Measurements from ENCODE around the gene NAXE.
A peak's percentile ranks its signal among the peaks of the same experiment; 100 is the strongest.
"Not testable (repeated sequence)": the region's sequence is repeated elsewhere in the genome, so short reads cannot be mapped to it uniquely, and the experiment has no call there.

NAXE gene

DNA sequence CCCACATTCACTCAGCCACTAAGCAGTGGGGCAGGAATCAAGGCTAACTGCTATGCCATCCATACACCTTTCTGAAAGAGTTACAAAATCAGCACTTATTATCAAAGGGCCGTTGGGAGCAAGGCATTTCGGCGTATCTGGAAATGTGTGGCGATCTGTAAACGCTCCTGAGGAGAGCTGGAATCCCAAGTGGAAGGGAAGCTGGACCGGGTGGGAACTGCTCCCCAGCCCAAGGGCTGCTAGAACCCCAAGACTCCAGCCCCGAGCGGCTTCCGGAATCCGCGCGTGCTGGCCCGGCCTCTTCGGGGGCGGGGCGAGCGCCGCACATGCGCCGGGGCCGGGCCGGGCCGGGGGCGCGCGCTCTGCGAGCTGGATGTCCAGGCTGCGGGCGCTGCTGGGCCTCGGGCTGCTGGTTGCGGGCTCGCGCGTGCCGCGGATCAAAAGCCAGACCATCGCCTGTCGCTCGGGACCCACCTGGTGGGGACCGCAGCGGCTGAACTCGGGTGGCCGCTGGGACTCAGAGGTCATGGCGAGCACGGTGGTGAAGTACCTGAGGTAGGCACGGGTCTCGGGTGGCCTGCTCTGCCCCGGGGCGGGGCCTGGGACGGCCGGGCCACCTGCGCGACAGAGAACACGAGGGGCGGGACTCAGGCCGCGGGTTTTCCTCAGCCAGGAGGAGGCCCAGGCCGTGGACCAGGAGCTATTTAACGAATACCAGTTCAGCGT, at the start of gene NAXE:
TSS of gene NAXE (plus strand) at position 345 of the 726 bp plus-strand sequence. CDS start at position 374, 29 bp downstream.
- peak in 1 of 2 donors; percentile 43 for DNase-seq (ENCODE audit: low read depth in 2 of 2, low spot score in 1 of 2)

DNA sequence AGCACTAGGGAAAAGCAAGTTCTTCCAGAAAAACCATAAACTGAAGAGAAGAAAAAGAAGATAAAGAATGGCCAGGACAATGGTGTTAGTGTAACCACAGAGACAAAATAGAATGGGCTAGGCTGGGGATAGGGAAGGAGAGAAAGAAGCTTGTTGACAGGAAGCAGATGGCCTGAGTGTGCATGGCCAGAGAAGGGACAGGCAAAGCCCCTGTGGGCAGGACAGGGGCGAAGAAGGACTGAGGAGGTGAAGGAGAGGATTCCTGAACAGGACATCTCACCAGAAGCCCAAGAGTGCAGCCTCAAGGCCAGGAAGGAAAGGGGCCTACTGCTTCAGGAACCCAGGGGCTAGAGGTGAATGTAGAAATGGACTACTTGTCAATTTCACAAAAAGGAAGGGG, 48.5 kb upstream of the NAXE start:
- DNase-seq (ENCODE audit: low read depth in 2 of 2, low spot score in 1 of 2) = no peak

DNA sequence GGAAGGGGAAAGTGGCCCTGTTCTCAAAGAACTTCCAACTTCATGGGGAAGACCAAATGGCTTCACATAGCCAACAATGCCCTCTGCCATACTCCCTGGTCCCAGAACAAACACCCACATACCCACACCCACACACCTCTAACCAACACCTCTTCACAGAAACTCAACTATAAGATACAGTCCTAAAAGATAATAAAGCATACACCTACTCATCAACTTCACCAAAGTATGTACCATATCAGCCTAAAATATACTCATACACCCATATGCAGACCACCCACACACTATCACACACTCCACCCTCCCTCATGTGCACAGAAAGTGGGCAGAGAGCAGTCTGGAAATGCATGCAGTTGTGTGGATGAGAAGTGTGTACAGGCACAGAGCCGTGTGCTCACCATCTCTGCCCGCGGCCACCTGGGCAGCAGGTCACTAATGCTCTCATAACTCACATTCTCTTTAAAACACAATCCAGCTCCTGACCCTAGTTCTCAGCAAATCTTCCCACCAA, 46.9 kb upstream of the NAXE start:
- no peak for DNase-seq (ENCODE audit: low read depth in 2 of 2, low spot score in 1 of 2)

DNA sequence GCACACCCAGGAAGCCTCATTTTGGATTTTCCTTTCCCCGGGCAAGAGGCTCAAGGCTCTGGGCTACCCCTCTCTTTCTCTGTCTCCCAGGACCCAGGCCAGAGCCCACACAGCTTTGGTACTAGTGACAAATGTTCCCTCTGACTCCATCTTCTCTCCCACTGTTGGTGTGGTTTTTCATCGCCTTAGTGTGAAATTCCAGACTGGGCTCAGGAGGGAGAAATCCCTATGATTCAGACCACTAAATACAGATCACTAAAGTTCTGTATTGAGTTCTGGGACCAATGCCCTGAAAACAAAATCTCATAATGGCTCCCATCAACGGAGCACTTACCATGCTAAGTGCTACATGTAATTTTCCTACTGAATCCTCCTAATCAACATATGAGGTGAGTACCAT, 45.3 kb upstream of the NAXE start:
- DNase-seq (ENCODE audit: low read depth in 2 of 2, low spot score in 1 of 2) = no peak

DNA sequence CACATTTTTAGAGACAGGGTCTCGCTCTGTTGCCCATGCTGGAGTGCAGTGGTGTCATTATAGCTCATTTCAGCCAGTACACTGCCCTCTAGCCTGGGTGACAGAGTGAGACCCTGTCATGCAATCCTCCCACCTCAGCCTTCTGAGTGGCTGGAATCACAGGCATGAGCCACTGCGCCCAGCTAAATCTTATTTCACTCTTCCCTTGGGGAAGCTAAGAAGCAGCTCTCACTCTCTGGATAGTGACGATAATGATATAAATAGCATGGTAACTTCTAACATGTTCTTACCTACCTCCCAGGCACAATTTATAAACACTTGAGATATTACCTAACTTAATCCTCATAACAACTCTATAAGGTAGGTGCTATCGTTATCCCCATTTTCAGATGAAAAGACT, 44.1 kb upstream of the NAXE start:
- no peak for DNase-seq (ENCODE audit: low read depth in 2 of 2, low spot score in 1 of 2)

DNA sequence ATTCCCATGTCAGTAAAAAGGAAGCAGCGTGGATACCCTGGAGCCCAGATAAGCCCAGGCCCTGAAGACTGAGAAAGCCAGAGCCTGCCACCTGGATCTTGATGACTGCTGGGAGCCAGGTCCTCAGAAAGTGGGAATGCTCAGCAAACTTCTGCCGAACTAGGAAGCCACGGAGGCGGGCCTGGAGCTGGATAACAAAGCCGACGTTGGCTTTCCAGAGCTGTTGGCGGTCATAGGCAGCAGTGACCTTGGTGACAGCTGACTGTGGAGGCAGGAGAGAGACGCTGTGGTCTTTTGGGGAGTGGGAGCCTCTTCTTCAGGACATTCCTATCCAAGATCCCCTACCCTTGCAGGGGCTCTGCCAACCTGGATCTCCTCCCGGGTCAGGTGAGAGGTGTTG, 43.6 kb upstream of the NAXE start:
- DNase-seq (ENCODE audit: low read depth in 2 of 2, low spot score in 1 of 2) = no peak

DNA sequence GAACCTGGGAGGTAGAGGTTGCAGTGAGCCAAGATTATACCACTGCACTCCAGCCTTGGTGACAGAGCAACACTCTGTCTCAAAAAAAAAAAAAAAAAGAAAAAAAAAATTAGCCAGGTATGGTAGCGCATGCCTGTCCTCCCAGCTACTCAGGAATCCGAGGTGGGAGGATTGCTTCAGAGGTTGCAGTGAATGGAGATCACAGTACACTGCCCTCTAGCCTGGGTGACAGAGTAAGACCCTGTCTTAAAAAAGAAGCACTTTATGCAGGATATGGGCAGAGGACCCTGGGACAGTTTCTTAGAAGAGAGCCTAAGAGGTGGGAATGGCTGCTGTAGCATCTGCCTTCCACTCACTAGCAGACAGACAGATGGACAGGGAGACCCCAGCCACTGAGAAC, 42.2 kb upstream of the NAXE start:
- no peak for DNase-seq (ENCODE audit: low read depth in 2 of 2, low spot score in 1 of 2)

DNA sequence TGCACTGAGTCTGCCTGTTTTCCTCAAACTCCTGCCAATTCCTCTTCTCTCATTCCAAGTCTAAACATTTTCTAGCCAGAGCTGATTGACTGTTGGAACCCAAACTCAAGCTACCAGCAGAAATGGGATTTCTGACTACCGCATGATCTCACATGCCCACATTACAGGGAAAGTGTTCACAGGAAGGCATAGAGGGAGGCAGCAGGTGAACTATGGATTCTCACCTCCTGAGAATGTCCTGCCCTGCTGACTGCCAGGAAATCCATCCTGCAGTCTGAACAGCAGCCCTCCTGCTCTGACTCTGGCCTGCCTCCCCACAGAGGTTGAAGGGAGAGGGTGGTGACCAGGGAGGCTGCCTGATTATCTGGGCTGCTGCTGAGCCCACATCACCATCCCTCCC, 41.7 kb upstream of the NAXE start:
- no peak for DNase-seq (ENCODE audit: low read depth in 2 of 2, low spot score in 1 of 2)

DNA sequence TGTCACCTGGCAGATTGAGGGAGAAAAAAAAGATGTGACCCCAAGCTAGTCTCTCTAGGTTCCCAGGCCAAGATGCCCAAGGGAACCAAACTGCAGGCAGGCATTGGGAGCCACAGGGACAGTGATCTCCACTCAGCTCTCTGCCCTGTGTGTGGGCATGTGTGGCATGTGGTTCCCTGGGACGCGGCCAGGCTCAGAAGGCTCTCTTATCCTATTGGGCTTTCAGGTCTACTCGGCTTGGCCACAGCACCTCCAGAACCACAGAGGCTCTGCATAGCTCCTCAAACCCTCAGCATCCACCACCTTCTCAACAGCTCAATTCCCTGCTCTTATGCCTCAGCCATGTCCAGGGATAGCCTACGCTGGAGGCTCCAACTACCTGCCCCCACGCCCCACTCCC, 41.2 kb upstream of the NAXE start:
- no peak for DNase-seq (ENCODE audit: low read depth in 2 of 2, low spot score in 1 of 2)

DNA sequence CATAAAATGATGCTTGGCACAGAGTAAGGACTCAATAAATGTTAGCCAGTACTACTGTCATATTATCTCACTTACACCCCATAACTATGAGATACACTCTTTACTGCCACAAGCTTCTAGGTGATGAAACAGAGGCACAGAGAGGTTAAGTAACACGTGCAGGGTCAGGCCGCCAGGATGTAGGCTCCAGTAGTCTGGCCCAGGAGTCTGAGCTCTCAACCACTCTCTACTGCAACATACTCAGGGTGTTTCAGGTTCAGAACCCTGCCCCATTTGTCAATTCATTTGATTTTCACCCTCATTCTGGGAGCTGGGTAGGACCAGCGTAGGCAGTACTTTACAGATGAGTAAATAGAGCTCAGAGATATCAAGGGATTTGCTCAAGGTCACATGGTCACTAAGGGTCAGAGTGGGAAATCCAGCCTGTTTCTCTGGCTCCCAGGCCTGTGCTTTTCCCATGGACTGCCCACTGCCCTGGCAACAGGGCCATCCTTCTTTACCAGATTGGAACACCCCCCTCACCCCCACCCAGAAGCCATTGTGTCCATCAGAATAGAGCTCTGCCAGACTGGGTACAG, 40.4 kb upstream of the NAXE start:
- no peak for DNase-seq (ENCODE audit: low read depth in 2 of 2, low spot score in 1 of 2)

DNA sequence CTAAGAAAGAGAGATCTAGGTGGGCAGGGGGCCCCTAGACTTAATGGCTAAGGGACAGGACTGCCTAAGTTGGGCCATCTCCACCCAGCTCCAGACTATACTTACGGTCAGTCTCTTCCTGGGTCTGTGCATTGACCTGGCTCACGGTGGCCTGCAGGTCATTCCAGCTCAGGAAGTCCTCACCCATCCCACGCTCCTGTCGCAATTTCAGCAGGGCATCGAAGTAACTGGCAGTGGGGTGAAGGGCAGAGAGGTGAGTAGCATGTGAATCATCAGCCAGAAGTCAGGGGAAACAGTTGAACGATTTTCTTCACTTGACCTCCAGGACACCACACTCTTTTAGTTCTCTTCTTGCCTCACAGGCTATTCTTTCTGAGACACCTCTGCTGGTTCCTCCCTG, 39.7 kb upstream of the NAXE start:
- no peak for DNase-seq (ENCODE audit: low read depth in 2 of 2, low spot score in 1 of 2)

DNA sequence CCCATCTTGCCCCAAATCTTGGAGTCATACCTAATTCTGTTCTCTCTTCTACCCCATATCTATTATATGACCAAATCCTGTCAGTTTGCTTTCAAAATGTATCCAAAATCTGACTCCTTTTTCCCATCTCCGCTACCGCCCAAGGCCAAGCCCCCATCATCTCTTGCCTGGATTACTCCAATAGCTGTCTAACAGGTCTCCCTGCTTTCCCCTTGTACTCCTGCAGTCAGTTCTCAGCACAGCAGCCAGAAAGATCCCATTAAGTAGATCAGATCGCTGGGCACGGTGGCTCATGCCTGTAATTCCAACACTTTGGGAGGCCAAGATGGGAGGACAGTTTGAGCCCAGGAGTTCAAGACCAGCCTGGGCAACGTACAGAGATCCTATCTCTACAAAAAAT, 39.1 kb upstream of the NAXE start:
- DNase-seq (ENCODE audit: low read depth in 2 of 2, low spot score in 1 of 2) = no peak

DNA sequence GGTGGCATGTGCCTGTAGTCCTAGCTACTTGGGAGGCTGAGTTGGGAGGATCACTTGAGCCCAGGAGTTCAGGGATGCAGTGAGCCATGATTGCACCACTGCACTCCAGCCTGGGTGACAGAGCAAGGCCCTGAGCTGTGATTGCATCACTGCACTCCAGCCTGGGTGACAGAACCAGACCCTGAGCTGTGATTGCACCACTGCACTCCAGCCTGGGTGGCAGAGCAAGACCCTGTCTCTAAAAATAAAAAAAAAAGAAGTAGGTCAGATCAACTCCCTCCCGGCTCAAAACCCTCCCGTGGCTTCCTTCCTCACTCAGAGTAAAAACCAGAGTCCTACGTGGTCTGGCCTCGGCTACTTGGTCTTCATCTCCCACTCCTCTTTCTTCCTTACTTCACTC, 38.6 kb upstream of the NAXE start:
- not testable (repeated sequence) for DNase-seq (ENCODE audit: low read depth in 2 of 2, low spot score in 1 of 2)

DNA sequence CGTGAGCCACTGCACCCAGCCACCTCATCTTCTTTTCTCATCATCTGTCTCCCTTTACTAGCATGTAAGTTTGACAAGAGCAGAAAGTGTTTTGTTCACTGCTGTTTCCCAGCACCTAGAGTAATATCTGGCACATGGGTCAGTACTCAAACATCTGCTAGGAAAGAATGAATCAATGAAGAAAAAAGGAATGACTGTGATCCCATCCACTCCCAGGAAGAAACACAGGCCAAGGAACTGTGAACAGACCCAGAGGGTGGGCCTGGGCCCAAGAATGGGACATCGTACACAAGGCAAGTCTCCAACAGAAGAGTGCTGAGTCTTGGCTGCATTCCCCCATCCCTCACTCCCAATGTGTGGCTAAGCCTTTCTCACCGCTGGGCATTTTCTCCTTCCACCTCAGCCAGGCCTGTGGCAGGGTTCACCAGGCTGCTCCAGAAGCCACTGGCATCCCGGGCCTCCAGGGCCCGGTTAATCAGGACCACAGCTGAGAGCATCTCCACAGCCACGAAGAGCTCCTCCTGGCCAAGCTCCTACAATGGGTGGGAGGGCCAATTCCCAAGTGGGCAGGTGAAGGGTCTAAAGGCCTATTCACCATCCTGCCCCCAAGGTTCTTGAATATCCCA, 37.6 kb upstream of the NAXE start:
- DNase-seq (ENCODE audit: low read depth in 2 of 2, low spot score in 1 of 2) = no peak

DNA sequence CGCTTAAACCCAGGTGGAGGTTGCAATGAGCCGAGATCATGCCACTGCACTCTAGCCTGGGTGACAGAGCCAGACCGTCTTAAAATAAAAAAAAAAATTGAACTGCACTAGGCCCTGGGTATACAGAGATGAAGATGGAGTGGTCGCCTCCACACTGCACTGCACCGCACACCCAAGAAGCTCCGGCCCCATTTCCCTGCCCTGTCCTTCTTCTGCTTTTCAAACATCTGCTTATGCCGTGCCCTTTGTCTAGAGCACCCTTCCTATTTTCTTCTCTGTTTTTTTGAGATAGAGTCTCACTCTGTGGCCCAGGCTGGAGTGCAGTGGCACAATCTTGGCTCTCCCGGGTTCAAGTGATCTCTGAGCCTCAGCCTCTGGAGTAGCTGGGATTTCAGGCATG, 36.6 kb upstream of the NAXE start:
- no peak for DNase-seq (ENCODE audit: low read depth in 2 of 2, low spot score in 1 of 2)

DNA sequence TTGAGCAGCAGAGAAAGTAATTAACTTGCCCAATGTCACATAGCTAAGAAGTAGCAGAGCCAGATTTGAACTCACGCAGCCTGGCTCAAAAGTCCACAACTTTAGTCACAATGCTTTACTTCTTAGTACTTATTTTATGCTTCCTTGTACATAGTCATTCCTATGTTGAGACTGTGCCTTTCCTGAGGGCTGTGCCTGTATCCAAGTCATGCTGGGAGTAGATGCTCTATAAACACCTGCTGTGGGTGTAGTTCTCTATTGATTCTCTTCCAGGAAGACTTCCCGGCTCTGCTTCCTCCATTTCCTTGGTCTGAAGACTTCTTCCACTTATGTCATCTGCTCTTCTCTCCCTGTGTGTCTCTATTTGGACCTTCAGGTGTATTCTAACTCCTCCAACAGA, 35.9 kb upstream of the NAXE start:
- DNase-seq (ENCODE audit: low read depth in 2 of 2, low spot score in 1 of 2) = no peak

DNA sequence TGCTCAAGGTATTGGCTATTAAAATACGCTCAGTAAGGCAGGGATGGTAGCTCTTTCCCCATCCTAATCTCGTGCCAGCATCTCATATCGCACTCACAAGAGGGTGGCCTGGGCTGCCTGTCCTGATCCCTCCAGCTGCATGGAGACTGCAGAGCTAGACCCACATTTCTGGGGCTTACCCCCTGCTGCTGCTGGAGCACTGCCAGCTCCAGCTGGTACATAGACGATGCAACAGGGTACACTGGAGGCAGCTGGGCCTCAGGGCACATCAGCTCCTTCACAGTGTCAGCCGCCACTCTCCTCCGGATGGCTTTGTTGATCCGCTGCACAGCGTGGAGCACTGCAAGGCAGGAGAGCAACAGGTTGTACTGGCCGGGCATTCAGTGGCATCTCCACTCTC, 35.2 kb upstream of the NAXE start:
- no peak for DNase-seq (ENCODE audit: low read depth in 2 of 2, low spot score in 1 of 2)

DNA sequence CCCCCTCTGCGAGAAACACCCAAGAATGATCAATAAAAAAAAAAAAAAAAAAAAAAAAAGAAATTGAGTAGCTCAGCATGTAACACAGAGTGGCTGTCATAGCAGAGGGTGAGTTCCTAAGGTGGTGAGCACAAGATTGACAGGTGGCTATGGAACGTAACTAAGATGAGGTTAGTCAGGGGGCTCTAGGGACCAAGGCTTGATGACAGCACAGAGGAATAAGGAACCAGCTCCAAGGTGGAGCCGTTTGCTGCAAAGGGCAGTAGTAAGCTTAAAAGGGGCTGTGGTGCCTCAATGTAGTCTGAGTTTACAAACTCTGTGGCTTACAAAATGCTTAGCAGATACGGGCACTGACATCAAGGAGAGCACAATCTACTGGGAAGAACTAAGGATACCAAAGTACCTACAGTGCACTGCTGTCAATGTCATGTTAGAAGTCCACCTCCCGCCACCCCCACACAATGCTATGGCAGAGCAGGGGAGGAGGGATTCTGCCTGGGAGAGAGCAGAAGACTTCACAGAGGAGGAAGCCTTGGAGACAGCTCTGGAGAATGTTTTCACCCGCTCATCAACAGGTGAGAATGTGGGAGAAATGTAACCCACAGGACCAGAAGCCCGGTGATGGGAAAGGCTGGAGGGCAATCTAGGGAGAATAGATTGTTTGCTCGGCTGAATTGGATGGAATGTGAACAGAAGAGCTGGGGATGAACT, 32.3 kb upstream of the NAXE start:
- DNase-seq (ENCODE audit: low read depth in 2 of 2, low spot score in 1 of 2) = no peak

DNA sequence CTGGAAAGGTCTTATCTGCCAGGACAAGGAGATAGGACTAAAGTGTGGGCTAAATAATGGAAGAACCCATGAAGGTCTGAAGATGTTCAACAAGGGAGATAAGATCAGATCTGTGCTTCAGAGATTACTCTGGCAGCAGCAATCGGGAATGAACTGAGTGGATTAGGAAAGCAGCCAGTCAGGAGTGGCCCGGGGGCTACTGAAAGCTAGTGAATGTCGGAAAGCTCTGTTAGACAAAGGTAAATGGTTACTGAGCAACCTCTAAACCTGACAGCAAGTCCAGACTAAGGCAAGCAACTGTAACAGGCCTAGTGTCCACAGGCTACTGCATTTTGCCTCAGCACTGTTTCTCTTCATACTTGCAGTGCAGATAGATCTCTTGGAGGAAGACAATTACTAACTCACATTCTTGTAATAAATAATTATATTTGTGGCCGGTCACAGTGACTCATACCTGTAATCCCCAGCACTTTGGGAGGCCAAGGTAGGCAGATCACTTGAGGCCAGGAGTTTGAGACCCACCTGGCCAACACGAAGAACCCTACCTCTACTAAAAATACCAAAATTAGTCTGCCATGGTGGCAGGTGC, 31.7 kb upstream of the NAXE start:
- DNase-seq (ENCODE audit: low read depth in 2 of 2, low spot score in 1 of 2) = no peak

DNA sequence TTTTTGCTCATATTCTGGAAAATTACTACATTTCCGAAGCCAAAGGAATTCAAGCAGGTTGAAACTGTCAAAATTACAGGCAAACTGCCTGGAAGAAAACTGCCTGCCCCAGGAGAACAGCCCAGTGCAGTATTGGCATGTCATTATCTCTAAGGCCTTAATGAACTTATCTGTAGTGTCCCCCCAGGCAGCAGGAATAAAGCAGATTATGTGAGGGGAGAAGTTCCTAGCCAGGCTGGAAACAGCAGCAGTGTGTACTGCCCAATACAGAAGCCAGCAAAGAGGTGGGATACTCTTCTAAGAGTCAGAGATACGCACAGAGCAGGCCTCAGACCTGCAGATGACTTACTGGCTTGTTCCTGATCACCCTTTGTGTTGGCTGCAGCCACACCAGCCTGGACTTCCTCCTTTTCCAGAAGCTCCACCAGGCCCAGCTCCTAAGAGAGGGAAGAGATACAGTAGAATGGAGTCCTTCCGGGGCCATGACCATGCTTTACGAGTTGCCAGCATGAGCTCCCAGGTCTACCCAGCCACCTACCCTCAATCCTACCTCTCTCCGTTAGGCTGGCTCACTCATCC, 30.9 kb upstream of the NAXE start:
- no peak for DNase-seq (ENCODE audit: low read depth in 2 of 2, low spot score in 1 of 2)

DNA sequence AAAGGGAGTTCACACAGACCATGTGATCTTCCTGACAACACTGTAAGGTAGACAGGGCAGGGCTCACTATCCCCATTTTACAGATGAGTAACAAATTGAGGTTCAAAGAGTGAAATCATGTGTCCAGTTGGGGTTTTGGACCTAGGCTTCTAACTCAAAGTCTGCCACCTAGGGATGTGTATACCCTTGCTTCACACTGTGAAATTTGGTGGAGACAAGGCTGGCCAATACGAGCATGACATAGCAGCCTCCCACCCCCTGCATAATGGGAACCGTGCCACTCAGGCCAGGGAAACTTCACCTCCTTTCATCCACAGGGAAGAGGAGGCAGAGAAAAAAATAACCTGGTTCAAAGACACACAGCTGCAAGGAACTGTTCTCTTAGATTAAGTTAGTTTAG, 26.1 kb upstream of the NAXE start:
- no peak for DNase-seq (ENCODE audit: low read depth in 2 of 2, low spot score in 1 of 2)

All from stimulated activated CD8-positive, alpha-beta memory T cell treated with anti-CD3 and anti-CD28 coated beads, Interleukin-4, amount 100 ng/mL, for 1 hour (primary cell).